CD4-positive, CD25-positive, alpha-beta regulatory T cell (primary cell): ENCODE measurements around the gene PIK3R6. TPM values are rescaled to one million over a fixed set of nuclear protein-coding genes. Genes with fewer than 3 reads are reported as not detected.
"Not testable (repeated sequence)": the region's sequence is repeated elsewhere in the genome, so short reads cannot be mapped to it uniquely, and the experiment has no call there.

ENCODE experiments used
- ATAC-seq, 2 donors: fragments of 150-1000 bp; cut with Tn5 transposase; one replicate each; pipeline ENCODE4 v1.10.0; 2021; ENCODE audit warnings: low read depth in 2 of 2, moderate number of reproducible peaks in 2 of 2, moderate library complexity in 1 of 2
- DNase-seq, 3 donors: peaks; one replicate each; pipeline versions ENCODE4 v3.0.0 to v3.0.0-alpha.2; 2012 to 2022; ENCODE audit warnings: mixed read lengths in 1 of 3
- H3K27ac ChIP-seq: one replicate; pipeline ENCODE4 v1.7.0; 2013; ENCODE audit warnings: mild to moderate bottlenecking, low read length; ENCODE audit not compliant: insufficient read depth, poor library complexity, severe bottlenecking
- H3K27me3 ChIP-seq: one replicate; pipeline ENCODE4 v1.7.0; 2013; ENCODE audit warnings: low read length; ENCODE audit not compliant: control insufficient read depth, insufficient read depth
- H3K36me3 ChIP-seq: one replicate; pipeline ENCODE4 v1.7.0; 2013; ENCODE audit warnings: mild to moderate bottlenecking, low read length, moderate library complexity; ENCODE audit not compliant: control insufficient read depth, insufficient read depth
- H3K4me1 ChIP-seq: 2 replicates; pipeline ENCODE4 v1.7.0; 2013; ENCODE audit warnings: mild to moderate bottlenecking, low read length; ENCODE audit not compliant: insufficient read depth, control insufficient read depth, poor library complexity, severe bottlenecking
- H3K4me3 ChIP-seq: one replicate; pipeline ENCODE4 v1.7.0; 2013; ENCODE audit warnings: low read depth, mild to moderate bottlenecking, low read length, moderate library complexity
- H3K9me3 ChIP-seq, 2 experiments: 1 replicate in 1 of 2; 2 replicates in 1 of 2; pipeline ENCODE4 v1.7.0; 2013; ENCODE audit warnings: low read length in 2 of 2, mild to moderate bottlenecking in 1 of 2, moderate library complexity in 1 of 2; ENCODE audit not compliant: control insufficient read depth in 2 of 2
- H3K27ac Mint-ChIP-seq, 3 donors: one replicate each; pipeline ENCODE4 v1.8.0; 2020 to 2022; ENCODE audit warnings: mild to moderate bottlenecking in 3 of 3, mixed read lengths in 3 of 3, moderate library complexity in 2 of 3
- H3K27me3 Mint-ChIP-seq: one replicate; pipeline ENCODE4 v1.8.0; 2022; ENCODE audit warnings: mild to moderate bottlenecking, mixed read lengths
- H3K36me3 Mint-ChIP-seq: one replicate; pipeline ENCODE4 v1.8.0; 2020; ENCODE audit warnings: mixed read lengths
- H3K4me1 Mint-ChIP-seq, 4 donors: one replicate each; pipeline ENCODE4 v1.8.0; 2020 to 2022; ENCODE audit warnings: mixed read lengths in 4 of 4, mild to moderate bottlenecking in 1 of 4
- H3K4me3 Mint-ChIP-seq, 4 donors: one replicate each; pipeline ENCODE4 v1.8.0; 2020 to 2022; ENCODE audit warnings: mild to moderate bottlenecking in 4 of 4, mixed read lengths in 4 of 4, moderate library complexity in 3 of 4
- H3K9me3 Mint-ChIP-seq, 7 donors: one replicate each; pipeline ENCODE4 v1.8.0; 2020 to 2022; ENCODE audit warnings: mixed read lengths in 7 of 7, mild to moderate bottlenecking in 3 of 7, moderate library complexity in 2 of 7
- polyA plus RNA-seq, 4 donors: library from polyadenylated mRNA; unstranded; fragments of 300-500 nt; fragmentation: Illumina TruSeq; gene quantifications; one replicate each; pipeline ENCODE4 v1.2.3, GENCODE V29; 2021
- total RNA-seq: library from RNA; stranded (reverse); gene quantifications from one replicate; pipeline ENCODE4 v1.2.3, GENCODE V29; 2022

The PIK3R6 gene
- total and polyA plus RNA-seq, 5 donors from 2014 or later: 1.1 TPM; not detected in 4

DNA sequence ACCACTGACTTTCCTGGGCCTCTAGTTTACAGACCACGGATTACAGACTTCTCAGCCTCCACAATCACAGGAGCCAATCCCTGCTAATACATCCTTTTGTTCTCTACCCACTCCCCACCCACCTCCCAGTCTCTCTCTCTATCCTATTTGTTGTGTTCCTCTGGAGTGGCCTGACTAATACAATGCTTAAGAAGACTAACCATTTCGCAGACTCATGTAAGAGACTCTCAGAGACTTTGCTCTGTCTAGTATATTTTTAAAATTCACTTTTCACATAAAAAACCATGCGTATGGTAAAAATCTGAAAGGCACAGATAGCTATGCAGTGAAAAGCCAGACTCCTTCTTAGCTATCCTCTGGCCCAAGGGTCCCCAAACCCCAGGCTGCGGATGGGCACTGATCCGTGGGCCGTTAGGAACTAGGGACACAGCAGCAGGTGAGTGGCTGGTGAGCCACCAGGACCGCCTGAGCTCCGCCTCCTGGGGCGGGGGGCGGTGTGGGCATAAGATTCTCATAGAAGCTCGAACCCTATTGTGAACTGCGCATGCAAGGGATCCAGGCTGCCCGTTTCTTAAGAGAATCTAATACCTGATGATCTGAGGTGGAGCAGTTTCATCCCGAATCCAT, 7.6 kb downstream of the PIK3R6 start:
- Histone ChIP-seq H3K27ac (no peak overlapping the region), H3K36me3 (no peaks in the 10 kb centered on the region), H3K9me3 (no peaks in the 10 kb centered on the region), H3K4me3 (no peak overlapping the region), H3K27me3 (no peaks in the 10 kb centered on the region), H3K4me1 (no peaks in the 10 kb centered on the region)
- peaks cover 0 to 1% (median 0%) of the 10 kb centered on the region in 7 donors for H3K9me3 Mint-ChIP-seq
- peaks cover 7% of the 10 kb centered on the region for H3K27me3 Mint-ChIP-seq
- DNase-seq (no peak), ATAC-seq (no peak)
- peaks cover 6% of the 10 kb centered on the region for H3K36me3 Mint-ChIP-seq
- peaks cover 11 to 21% (median 15%) of the 10 kb centered on the region in 4 donors for H3K4me1 Mint-ChIP-seq
- H3K4me3 Mint-ChIP-seq: no peak overlapping the region
- H3K27ac Mint-ChIP-seq: no peak overlapping the region

DNA sequence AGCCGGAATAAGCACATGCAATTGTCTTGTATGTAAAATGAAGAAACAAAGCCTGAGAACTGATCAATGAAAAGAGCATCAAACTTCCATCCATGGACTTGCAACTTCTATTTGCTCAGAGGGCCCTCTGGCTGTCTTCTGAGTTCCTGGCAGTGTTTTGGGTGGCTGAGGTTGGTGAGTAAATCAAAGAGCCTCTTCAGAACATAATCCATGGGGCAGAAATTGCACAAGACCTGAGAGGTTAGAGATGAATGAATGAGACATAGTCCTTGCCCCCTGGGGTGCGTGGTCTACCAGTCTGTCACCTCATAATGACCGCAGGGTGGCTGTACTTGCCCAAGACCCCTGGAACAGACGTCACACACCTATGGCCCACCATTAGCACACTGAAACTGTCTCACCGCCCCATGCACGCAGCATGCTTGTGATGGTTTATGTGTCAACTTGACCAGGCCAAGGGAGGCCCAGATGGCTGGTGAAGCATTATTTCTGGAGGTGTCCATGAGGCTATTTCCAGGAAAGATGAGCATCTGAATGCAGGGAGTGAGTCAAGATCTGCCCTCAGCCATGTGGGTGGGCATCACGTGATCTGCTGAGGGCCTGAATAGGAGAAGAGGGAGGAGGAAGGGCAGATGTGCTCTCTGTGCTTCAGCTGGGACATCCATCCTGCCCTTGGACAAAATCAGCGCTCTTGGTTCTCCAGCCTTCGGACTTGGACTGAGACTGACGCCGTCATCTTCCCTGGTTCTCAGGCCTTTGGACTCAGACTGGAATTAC, 8.3 kb downstream of the PIK3R6 start:
- H3K27me3 ChIP-seq: no peaks in the 10 kb centered on the region
- peaks cover 6% of the 10 kb centered on the region for H3K36me3 Mint-ChIP-seq
- ATAC-seq (no peak), DNase-seq (no peak)
- H3K36me3 ChIP-seq: no peaks in the 10 kb centered on the region
- peaks cover 7% of the 10 kb centered on the region for H3K27me3 Mint-ChIP-seq
- peaks cover 11 to 21% (median 15%) of the 10 kb centered on the region in 4 donors for H3K4me1 Mint-ChIP-seq
- peak overlapping the region in 1 of 3 donors; percentile 60 for H3K27ac Mint-ChIP-seq
- no peak overlapping the region for H3K4me3 ChIP-seq
- peaks cover 0 to 1% (median 0%) of the 10 kb centered on the region in 7 donors for H3K9me3 Mint-ChIP-seq
- H3K27ac ChIP-seq: no peak overlapping the region
- H3K9me3 ChIP-seq: no peaks in the 10 kb centered on the region
- H3K4me1 ChIP-seq: no peaks in the 10 kb centered on the region
- H3K4me3 Mint-ChIP-seq: no peak overlapping the region

DNA sequence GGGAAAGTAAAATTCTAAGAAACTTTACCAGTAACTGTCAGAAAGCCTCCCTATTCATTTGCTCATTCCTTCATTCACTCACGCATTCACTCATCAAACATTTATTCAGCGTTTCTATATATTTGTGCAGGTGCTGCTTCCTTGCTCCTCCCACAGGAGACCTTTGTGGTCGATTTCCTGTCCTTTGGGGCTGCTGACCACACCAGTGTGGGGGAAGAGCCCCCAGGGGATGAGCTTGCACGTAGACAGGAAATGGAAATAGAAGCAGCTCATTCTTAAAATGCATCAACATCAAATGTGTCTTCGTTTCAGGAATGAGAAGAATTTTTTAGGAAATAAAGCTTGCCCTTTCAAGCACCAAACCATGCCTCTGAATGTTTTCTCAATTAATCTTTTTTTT, 9.6 kb downstream of the PIK3R6 start:
- Mint-ChIP-seq H3K27ac (peak overlapping the region in 2 of 3 donors; percentile 44 to 89), H3K27me3 (peaks cover 7% of the 10 kb centered on the region), H3K4me1 (peaks cover 11 to 21% (median 15%) of the 10 kb centered on the region in 4 donors), H3K36me3 (no peaks in the 10 kb centered on the region), H3K9me3 (peaks cover 0 to 1% (median 0%) of the 10 kb centered on the region in 7 donors), H3K4me3 (peak overlapping the region in 3 of 4 donors; percentile 33 to 69 (median 68))
- Histone ChIP-seq H3K27ac (no peak overlapping the region), H3K9me3 (no peaks in the 10 kb centered on the region), H3K27me3 (no peaks in the 10 kb centered on the region), H3K36me3 (no peaks in the 10 kb centered on the region), H3K4me1 (no peaks in the 10 kb centered on the region), H3K4me3 (no peak overlapping the region)
- ATAC-seq: peak; percentile 31 to 55
- DNase-seq: peak in 1 of 3 donors; percentile 60

DNA sequence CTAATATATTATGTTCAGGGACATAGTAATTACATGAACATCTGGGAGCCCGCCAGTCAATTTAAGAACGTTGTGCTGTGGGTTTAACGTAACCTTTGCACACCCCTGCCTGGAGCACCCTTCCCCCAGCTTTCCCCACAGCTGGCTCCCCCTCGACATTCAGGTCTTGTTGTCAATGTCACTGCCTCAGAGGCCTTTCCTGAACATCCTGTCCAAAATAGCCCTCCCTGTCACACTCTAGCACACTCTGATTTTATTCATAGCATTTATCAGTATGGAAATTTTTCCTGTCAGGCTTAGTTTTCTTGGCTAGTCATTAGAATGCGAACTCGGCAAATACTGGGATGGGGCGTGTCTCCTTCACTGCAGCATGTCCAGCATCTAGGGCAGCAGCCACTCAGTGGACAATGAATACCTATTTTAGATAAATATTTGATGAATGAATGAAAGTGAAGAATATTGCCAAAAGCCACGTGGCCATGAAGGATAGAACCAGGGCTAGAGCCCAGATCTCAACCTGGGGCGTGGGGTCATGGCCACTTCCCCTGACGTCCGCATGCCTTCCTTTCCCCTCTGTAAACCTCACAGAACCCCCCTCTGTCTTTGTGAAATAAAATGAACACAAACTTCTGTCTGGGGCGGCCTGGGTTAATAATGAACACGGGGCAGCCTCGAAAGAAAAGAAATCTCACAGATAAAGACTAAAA, 10.5 kb downstream of the PIK3R6 start:
- Mint-ChIP-seq H3K27ac (peak overlapping the region in 1 of 3 donors; percentile 55), H3K9me3 (peaks cover 0 to 1% (median 0%) of the 10 kb centered on the region in 7 donors), H3K4me3 (peak overlapping the region in 1 of 4 donors; percentile 64), H3K27me3 (peaks cover 7% of the 10 kb centered on the region), H3K4me1 (peaks cover 11 to 21% (median 13%) of the 10 kb centered on the region in 4 donors), H3K36me3 (no peaks in the 10 kb centered on the region)
- DNase-seq (no peak), ATAC-seq (no peak)
- Histone ChIP-seq H3K9me3 (no peaks in the 10 kb centered on the region), H3K36me3 (no peaks in the 10 kb centered on the region), H3K4me1 (no peaks in the 10 kb centered on the region), H3K27ac (no peak overlapping the region), H3K27me3 (no peaks in the 10 kb centered on the region), H3K4me3 (no peak overlapping the region)

DNA sequence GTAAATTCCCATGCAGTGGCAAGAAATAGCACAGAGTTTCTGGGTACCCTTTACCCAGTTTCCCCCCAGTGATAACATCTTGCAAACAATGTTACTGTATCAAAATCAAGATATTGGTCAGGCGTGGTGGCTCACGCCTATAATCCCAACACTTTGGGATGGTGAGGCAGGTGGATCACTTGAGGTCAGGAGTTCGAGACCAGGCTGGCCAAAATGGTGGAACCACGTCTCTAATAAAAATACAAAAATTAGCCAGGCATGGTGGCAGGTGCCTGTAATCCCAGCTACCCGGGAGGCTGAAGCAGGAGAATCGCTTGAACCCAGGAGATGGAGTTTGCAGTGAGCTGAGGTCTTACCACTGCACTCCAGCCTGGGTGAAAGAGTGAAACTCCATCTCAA, 11.3 kb downstream of the PIK3R6 start:
- H3K4me1 ChIP-seq: not testable (repeated sequence)

DNA sequence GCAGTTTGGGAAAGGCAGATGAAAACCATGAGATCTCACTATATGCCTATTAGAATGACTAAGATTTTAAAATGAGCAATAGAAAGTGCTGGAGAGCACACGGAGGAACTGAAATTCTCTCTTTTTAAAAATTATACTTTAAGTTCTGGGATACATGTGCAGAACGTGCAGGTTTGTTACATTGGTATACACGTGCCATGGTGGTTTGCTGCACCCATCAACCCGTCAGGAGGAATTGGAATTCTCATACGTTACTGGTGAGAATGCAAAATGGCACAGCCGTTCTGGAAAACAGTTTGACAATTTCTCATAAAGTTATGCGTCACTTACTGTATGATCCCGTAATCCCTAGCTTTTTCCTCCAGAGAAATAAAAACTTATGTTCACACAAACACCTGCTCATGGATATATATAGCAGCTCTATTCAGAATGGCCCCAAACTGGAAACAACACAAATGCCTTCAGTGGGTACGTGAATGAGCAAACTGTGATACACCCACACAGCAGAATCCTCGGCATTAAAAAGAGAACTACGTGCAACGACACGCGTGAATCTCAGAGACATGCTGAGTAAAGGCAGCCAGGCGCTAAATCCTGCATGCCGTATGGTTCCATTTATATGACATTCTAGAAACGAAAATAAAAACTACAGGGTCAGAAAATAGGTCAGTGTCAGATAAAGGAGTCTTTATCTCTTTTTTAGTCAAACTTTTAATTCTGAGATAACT, 11.8 kb downstream of the PIK3R6 start:
- no peak for ATAC-seq
- H3K27ac ChIP-seq: no peak overlapping the region
- no peaks in the 10 kb centered on the region for H3K4me1 ChIP-seq

More for the DNA sequence above, 11.3 kb downstream of the PIK3R6 start:
- not testable (repeated sequence) for H3K4me3 ChIP-seq, H3K36me3 Mint-ChIP-seq, ATAC-seq, H3K4me3 Mint-ChIP-seq, H3K36me3 ChIP-seq, H3K27me3 ChIP-seq, H3K9me3 ChIP-seq, H3K27me3 Mint-ChIP-seq, DNase-seq, H3K9me3 Mint-ChIP-seq, H3K27ac Mint-ChIP-seq, H3K27ac ChIP-seq
- H3K4me1 Mint-ChIP-seq: peaks cover 11 to 21% (median 14%) of the 10 kb centered on the region in 4 donors

DNA sequence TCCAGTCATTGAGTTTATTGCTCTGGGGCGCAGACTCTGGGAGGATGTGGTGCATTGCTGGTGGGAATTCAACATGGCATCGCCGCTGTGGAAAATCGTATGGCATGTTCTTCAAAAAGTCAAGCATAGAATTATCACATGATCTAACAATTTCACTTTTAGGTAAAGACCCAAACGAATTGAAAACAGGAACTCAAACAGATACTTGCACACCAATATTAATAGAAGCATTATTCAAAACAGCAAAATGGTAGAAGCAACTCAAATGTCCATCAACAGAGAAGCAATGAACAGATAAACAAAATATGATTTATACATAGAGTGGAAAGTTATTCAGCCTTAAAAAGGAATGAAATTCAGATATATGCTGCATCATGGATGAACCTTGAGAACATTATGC, 15.9 kb downstream of the PIK3R6 start:
- Histone ChIP-seq H3K27ac (no peak overlapping the region), H3K36me3 (no peaks in the 10 kb centered on the region), H3K9me3 (no peaks in the 10 kb centered on the region), H3K4me3 (no peak overlapping the region), H3K4me1 (no peaks in the 10 kb centered on the region), H3K27me3 (no peaks in the 10 kb centered on the region)
- peaks cover 0 to 7% (median 3%) of the 10 kb centered on the region in 4 donors for H3K4me1 Mint-ChIP-seq
- ATAC-seq (no peak), DNase-seq (no peak)
- H3K27ac Mint-ChIP-seq: no peak overlapping the region
- H3K9me3 Mint-ChIP-seq: no peaks in the 10 kb centered on the region
- no peak overlapping the region for H3K4me3 Mint-ChIP-seq
- no peaks in the 10 kb centered on the region for H3K36me3 Mint-ChIP-seq
- H3K27me3 Mint-ChIP-seq: peaks cover 6% of the 10 kb centered on the region

More for the DNA sequence above, 11.8 kb downstream of the PIK3R6 start:
- Mint-ChIP-seq H3K27ac (no peak overlapping the region), H3K4me3 (no peak overlapping the region), H3K36me3 (no peaks in the 10 kb centered on the region), H3K4me1 (peaks cover 11 to 21% (median 14%) of the 10 kb centered on the region in 4 donors), H3K9me3 (peaks cover 0 to 1% (median 0%) of the 10 kb centered on the region in 7 donors), H3K27me3 (peaks cover 14% of the 10 kb centered on the region)
- Histone ChIP-seq H3K36me3 (no peaks in the 10 kb centered on the region), H3K27me3 (no peaks in the 10 kb centered on the region), H3K9me3 (no peaks in the 10 kb centered on the region), H3K4me3 (no peak overlapping the region)
- DNase-seq: no peak
